GM12878 (cell line): Measurements from ENCODE around the gene RNF121. TPM values are rescaled to one million over a fixed set of nuclear protein-coding genes. Genes with fewer than 3 reads are reported as not detected.

ENCODE experiments used
- ATAC-seq: fragments of 200-7000 bp; cut with Tn5 transposase; 3 replicates; pipeline ENCODE4 v1.9.1; 2020; ENCODE audit warnings: mild to moderate bottlenecking, moderate library complexity
- BruUV-seq: library from RNA; stranded (reverse); fragments of 400-500 nt; replicated peaks from 2 replicates; lab custom pipeline; 2021; lab: Mats Ljungman, UMichigan
- CTCF ChIA-PET: fragments of 300-600 bp; sonication (Branson Sonifier 250); formaldehyde crosslinking; extraction: SDS; loops from one replicate; lab custom pipeline; 2021; ENCODE audit warnings: inconsistent platforms; lab: Yijun Ruan, JAX
- POLR2A ChIA-PET: fragments of 350-600 bp; formaldehyde crosslinking; extraction: SDS; loops from one replicate; lab custom pipeline; 2021; ENCODE audit warnings: inconsistent platforms; lab: Charles Lee
- RAD21 ChIA-PET: fragments of 300-600 bp; sonication (Branson Sonifier 250); formaldehyde crosslinking; loops from one replicate; lab custom pipeline; 2023; ENCODE audit warnings: antibody characterized with exemption; ENCODE audit not compliant: unreplicated experiment; lab: Charles Lee
- SMC1A ChIA-PET: fragments of 300-600 bp; sonication (Branson Sonifier 250); formaldehyde crosslinking; loops from one replicate; lab custom pipeline; 2023; ENCODE audit not compliant: unreplicated experiment, uncharacterized antibody; lab: Charles Lee
- DNase-seq: peaks from one replicate; pipeline ENCODE4 v3.0.0-alpha.2; 2011; ENCODE audit warnings: low read depth, low spot score
- FAIRE-seq: peaks from 3 replicates; lab custom pipeline; 2011; peaks lifted over from hg19 to GRCh38; lab: Jason Lieb, UNC
- H2AFZ ChIP-seq: 2 replicates; pipeline ENCODE4 v1.6.0; 2011; ENCODE audit warnings: low read depth, low read length, control low read depth; ENCODE audit not compliant: control insufficient read depth
- H3K27ac ChIP-seq: 2 replicates; pipeline ENCODE4 v1.5.1; 2011; ENCODE audit warnings: control low read depth; ENCODE audit not compliant: control insufficient read depth, insufficient read depth
- H3K27me3 ChIP-seq, 2 experiments: replicated peaks in 1 of 2; 2 replicates each; pipeline versions ENCODE4 v1.6.0 to v1.6.1; 2011; ENCODE audit warnings: low read length in 1 of 2; ENCODE audit not compliant: control insufficient read depth in 2 of 2, insufficient read depth in 2 of 2
- H3K36me3 ChIP-seq, 2 experiments: 2 replicates each; pipeline ENCODE4 v1.5.1; 2011; ENCODE audit warnings: low read length in 1 of 2; ENCODE audit not compliant: control insufficient read depth in 2 of 2, insufficient read depth in 2 of 2
- H3K4me1 ChIP-seq: 2 replicates; pipeline ENCODE4 v1.6.1; 2011; ENCODE audit warnings: mild to moderate bottlenecking, low read length, moderate library complexity, mixed read lengths; ENCODE audit not compliant: control insufficient read depth, insufficient read depth
- H3K4me2 ChIP-seq: 2 replicates; pipeline ENCODE4 v1.6.0; 2011; ENCODE audit warnings: control low read depth; ENCODE audit not compliant: control insufficient read depth, insufficient read depth
- H3K4me3 ChIP-seq: fragments of 200-600 bp; sonication (generic); 2 replicates; pipeline ENCODE4 v1.5.1; 2016
- H3K79me2 ChIP-seq: 2 replicates; pipeline ENCODE4 v1.6.0; 2011; ENCODE audit warnings: low read length; ENCODE audit not compliant: control insufficient read depth, insufficient read depth
- H3K9ac ChIP-seq: 2 replicates; pipeline ENCODE4 v1.8.0; 2011; ENCODE audit warnings: low read length, control low read depth, mixed read lengths; ENCODE audit not compliant: control insufficient read depth, insufficient read depth
- H3K9me3 ChIP-seq: replicated peaks from 3 replicates; pipeline ENCODE4 v1.5.1; 2011; ENCODE audit warnings: mild to moderate bottlenecking, low read length; ENCODE audit not compliant: control insufficient read depth, insufficient read depth
- H4K20me1 ChIP-seq: 2 replicates; pipeline ENCODE4 v1.6.0; 2011; ENCODE audit not compliant: control insufficient read depth, insufficient read depth
- E2F4 ChIP-seq: IDR thresholded peaks from 2 replicates; pipeline ENCODE4 v1.6.1; 2012; ENCODE audit warnings: low read depth, low read length, improper control_type of control experiment
- NR2C2 ChIP-seq: IDR thresholded peaks from 2 replicates; pipeline ENCODE4 v1.6.1; 2011; ENCODE audit warnings: borderline replicate concordance, low read depth; ENCODE audit not compliant: control insufficient read depth, insufficient read length
- RB1 ChIP-seq: fragments of 450-650 bp; formaldehyde crosslinking; IDR thresholded peaks from 2 replicates; pipeline ENCODE4 v1.6.1; 2017; ENCODE audit warnings: mild to moderate bottlenecking, borderline replicate concordance
- RBBP5 ChIP-seq: fragments of 200-600 bp; sonication (generic); conservative IDR thresholded peaks from 2 replicates; pipeline ENCODE4 v1.6.1; 2016
- SREBF1 ChIP-seq: IDR thresholded peaks from 2 replicates; pipeline ENCODE4 v1.6.1; 2012; ENCODE audit warnings: mild to moderate bottlenecking, low read length
- TBL1XR1 ChIP-seq: IDR thresholded peaks from 2 replicates; pipeline ENCODE4 v1.6.1; 2012; ENCODE audit warnings: low read depth, low read length, improper control_type of control experiment
- ZNF207 ChIP-seq: fragments of 450-650 bp; IDR thresholded peaks from 2 replicates; pipeline ENCODE4 v1.6.1; 2014; ENCODE audit warnings: antibody characterized with exemption, mild to moderate bottlenecking, borderline replicate concordance
- WGBS: methylation state at CpG from one replicate; pipeline ENCODE4 v1.1.6; 2016; ENCODE audit warnings: low lambda C conversion rate; ENCODE audit not compliant: insufficient replicate concordance, insufficient coverage; ENCODE audit errors: missing lambda C conversion rate; 5-methylcytosine and 5-hydroxymethylcytosine counted together
- in situ Hi-C: fragments of 300-500 bp; cut with MboI; formaldehyde crosslinking; loops from 9 replicates; pipeline ENCODE4 v1.14.3; 2018; ENCODE audit warnings: mixed read lengths
- intact Hi-C: fragments of 100-400 bp; cut with micrococcal nuclease; formaldehyde crosslinking; loops from one replicate; pipeline ENCODE4 v1.14.2; 2022; ENCODE audit not compliant: unreplicated experiment
- polyA plus RNA-seq, 11 experiments: library from polyadenylated mRNA; depleted of rRNA in 4 of 11; unstranded in 6 of 11; stranded (reverse) in 5 of 11; fragments of >200 nt; fragmentation: Nextera tagmentation in 4 of 11; fragmentation: Illumina TruSeq in 1 of 11; extraction: Ambion mirVana in 4 of 11; extraction: Trizol in 1 of 11; gene quantifications; 1 replicate in 1 of 11; 2 replicates in 10 of 11; pipeline versions ENCODE4 v1.2.1 to v1.2.3, GENCODE V29; 2011 to 2016; ENCODE audit warnings: inconsistent platforms in 2 of 11, missing spikeins in 2 of 11, low read depth in 1 of 11
- total RNA-seq, 4 experiments: library from RNA; depleted of rRNA in 3 of 4; stranded (reverse); fragments of >200 nt in 3 of 4; fragmentation: Illumina TruSeq in 1 of 4; extraction: Trizol in 1 of 4; gene quantifications; 2 replicates each; pipeline versions ENCODE4 v1.2.1 to v1.2.3, GENCODE V29; 2013 to 2021
- TF ChIP-seq, protein P1 (sequence below): fragments of 150-350 bp; IDR thresholded peaks from 2 replicates; pipeline ENCODE4 v1.6.1; 2014; ENCODE audit warnings: mild to moderate bottlenecking, low read depth, low read length

Gene RNF121
- total and polyA plus RNA-seq, 10 of the 15 experiments (the other 5 are each of a cell fraction or from before 2014, with no cell fraction given): 8.6 to 73.7 (median 32.7) TPM

DNA sequence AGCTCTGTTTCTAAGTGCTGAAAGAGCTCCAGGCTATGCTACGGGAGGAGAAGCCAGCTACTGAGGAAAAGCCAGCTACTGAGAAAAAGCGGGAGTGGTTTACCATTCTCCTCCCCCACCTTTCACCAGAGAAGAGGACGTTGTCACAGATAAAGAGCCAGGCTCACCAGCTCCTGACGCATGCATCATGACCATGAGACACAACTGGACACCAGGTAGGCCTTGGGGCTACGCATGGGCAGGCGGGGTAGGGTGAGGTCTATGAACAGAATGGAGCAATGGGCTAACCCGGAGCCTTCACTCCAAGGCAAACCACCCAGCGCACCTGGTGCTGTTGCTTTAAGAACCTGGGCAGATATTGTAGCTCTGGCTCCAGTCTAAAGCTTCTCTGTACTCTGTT is 71.0 kb downstream of the RNF121 start:
- POLR2A ChIA-PET: interaction anchor here (0.6 to 1.6 kb wide), 3 partner anchors 10 to 69 kb away, joined by 3 to 4 read pairs (median 3); no protein-coding TSS in a partner anchor

More for the DNA sequence above, 71.0 kb downstream of the RNF121 start:
- H3K9ac ChIP-seq: peak overlapping the region; percentile 52
- CTCF ChIA-PET: interaction anchor here (1.4 to 3.1 kb wide), 3 partner anchors 22 to 431 kb away, joined by 3 to 22 read pairs (median 4); no protein-coding TSS in a partner anchor
- intact Hi-C loops: no loop called here
- peaks cover 10% of the 10 kb centered on the region for H3K79me2 ChIP-seq
- H3K27me3 ChIP-seq: no peaks in the 10 kb centered on the region
- H3K4me2 ChIP-seq: peak overlapping the region; percentile 72
- no peaks in the 10 kb centered on the region for H3K9me3 ChIP-seq
- no peak overlapping the region for H2AFZ ChIP-seq
- no peak for DNase-seq
- no peaks in the 10 kb centered on the region for H4K20me1 ChIP-seq
- H3K4me3 ChIP-seq: peak overlapping the region; percentile 50; the same call in 1 of the 2 replicates
- SMC1A ChIA-PET: interaction anchor here (0.6 to 3.3 kb wide), 10 partner anchors 8 to 91 kb away, joined by 3 to 16 read pairs (median 3); no protein-coding TSS in a partner anchor
- RAD21 ChIA-PET: interaction anchor here (0.7 to 4.2 kb wide), 6 partner anchors 14 to 56 kb away, joined by 3 to 21 read pairs (median 3); no protein-coding TSS in a partner anchor
- ATAC-seq: no peak
- FAIRE-seq: no peak
- TF ChIP-seq, protein P1, sequence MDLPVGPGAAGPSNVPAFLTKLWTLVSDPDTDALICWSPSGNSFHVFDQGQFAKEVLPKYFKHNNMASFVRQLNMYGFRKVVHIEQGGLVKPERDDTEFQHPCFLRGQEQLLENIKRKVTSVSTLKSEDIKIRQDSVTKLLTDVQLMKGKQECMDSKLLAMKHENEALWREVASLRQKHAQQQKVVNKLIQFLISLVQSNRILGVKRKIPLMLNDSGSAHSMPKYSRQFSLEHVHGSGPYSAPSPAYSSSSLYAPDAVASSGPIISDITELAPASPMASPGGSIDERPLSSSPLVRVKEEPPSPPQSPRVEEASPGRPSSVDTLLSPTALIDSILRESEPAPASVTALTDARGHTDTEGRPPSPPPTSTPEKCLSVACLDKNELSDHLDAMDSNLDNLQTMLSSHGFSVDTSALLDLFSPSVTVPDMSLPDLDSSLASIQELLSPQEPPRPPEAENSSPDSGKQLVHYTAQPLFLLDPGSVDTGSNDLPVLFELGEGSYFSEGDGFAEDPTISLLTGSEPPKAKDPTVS: no peak
- no peak for TF ChIP-seq RB1
- TF ChIP-seq TBL1XR1: no peak
- TF ChIP-seq E2F4: no peak
- TF ChIP-seq ZNF207: no peak
- TF ChIP-seq NR2C2: no peak
- no peak for TF ChIP-seq SREBF1
- TF ChIP-seq RBBP5: no peak
- BruUV-seq: no TSS peak
- peaks cover 32% of the 10 kb centered on the region for H3K4me1 ChIP-seq
- H3K27ac ChIP-seq: peak overlapping the region; percentile 85
- WGBS: 73% methylated on average over 8 of the region's 8 CpGs
- peaks cover 31 to 47% of the 10 kb centered on the region in 2 experiments for H3K36me3 ChIP-seq
- in situ Hi-C loops: no loop called here
